Testis (tissue), 3 donors: Measurements from ENCODE around the gene ZNF146. TPM values are rescaled to one million over a fixed set of nuclear protein-coding genes. Genes with fewer than 3 reads are reported as not detected.

Experiments
- DNase-seq: peaks from one replicate; pipeline ENCODE4 v3.0.0-alpha.2; 2019
- H3K27ac ChIP-seq, 2 donors: fragments of 200-600 bp; sonication (generic); one replicate each; pipeline ENCODE4 v1.5.1; 2019
- H3K27me3 ChIP-seq: fragments of 200-600 bp; sonication (generic); one replicate; pipeline ENCODE4 v1.5.1; 2019
- H3K36me3 ChIP-seq: fragments of 200-600 bp; sonication (generic); one replicate; pipeline ENCODE4 v1.5.1; 2017; ENCODE audit warnings: low read depth; ENCODE audit errors: missing control alignments
- H3K4me1 ChIP-seq: fragments of 200-600 bp; sonication (generic); one replicate; pipeline ENCODE4 v1.5.1; 2019
- H3K4me3 ChIP-seq, 2 donors: fragments of 200-600 bp; sonication (generic); one replicate each; pipeline ENCODE4 v1.5.1; 2017 to 2019
- H3K9me3 ChIP-seq: fragments of 200-600 bp; sonication (generic); one replicate; pipeline ENCODE4 v1.5.1; 2017
- POLR2A ChIP-seq: fragments of 450-650 bp; IDR thresholded peaks from one replicate; pipeline ENCODE4 v1.6.1; 2017; ENCODE audit warnings: antibody characterized with exemption, mild to moderate bottlenecking, moderate library complexity
- WGBS, 2 donors: methylation state at CpG; one replicate each; pipeline ENCODE4 v1.1.5; 2018; 5-methylcytosine and 5-hydroxymethylcytosine counted together
- intact Hi-C: fragments of 100-400 bp; cut with DNase I; formaldehyde crosslinking; loops from one replicate; pipeline ENCODE4 v1.15.1; 2023; ENCODE audit warnings: low total_unique reads
- polyA plus RNA-seq: library from polyadenylated mRNA; stranded (reverse); fragments of 350-450 nt; fragmentation: Illumina TruSeq; extraction: RNeasy Lipid Tissue Mini Kit (QIAGEN cat#74804); gene quantifications from one replicate; pipeline ENCODE4 v1.2.3, GENCODE V29; 2014; ENCODE audit warnings: low read depth, low replicate concordance; ENCODE audit not compliant: insufficient read depth
- total RNA-seq, 2 donors: library from RNA; depleted of rRNA; stranded (reverse); fragments of >200 nt; gene quantifications; one replicate each; pipeline ENCODE4 v1.2.3, GENCODE V29; 2016
- TF ChIP-seq, protein P1 (sequence below), 3 experiments: fragments of 450-650 bp in 2 of 3; fragments of 200-600 bp in 1 of 3; sonication (generic) in 1 of 3; IDR thresholded peaks; one replicate each; pipeline ENCODE4 v1.5.1; 2016 to 2019; ENCODE audit warnings: antibody characterized with exemption in 3 of 3, mild to moderate bottlenecking in 2 of 3, moderate library complexity in 1 of 3

ZNF146 gene
- total and polyA plus RNA-seq, 3 donors from 2014 or later: 12.9 to 40.4 (median 37.1) TPM

DNA sequence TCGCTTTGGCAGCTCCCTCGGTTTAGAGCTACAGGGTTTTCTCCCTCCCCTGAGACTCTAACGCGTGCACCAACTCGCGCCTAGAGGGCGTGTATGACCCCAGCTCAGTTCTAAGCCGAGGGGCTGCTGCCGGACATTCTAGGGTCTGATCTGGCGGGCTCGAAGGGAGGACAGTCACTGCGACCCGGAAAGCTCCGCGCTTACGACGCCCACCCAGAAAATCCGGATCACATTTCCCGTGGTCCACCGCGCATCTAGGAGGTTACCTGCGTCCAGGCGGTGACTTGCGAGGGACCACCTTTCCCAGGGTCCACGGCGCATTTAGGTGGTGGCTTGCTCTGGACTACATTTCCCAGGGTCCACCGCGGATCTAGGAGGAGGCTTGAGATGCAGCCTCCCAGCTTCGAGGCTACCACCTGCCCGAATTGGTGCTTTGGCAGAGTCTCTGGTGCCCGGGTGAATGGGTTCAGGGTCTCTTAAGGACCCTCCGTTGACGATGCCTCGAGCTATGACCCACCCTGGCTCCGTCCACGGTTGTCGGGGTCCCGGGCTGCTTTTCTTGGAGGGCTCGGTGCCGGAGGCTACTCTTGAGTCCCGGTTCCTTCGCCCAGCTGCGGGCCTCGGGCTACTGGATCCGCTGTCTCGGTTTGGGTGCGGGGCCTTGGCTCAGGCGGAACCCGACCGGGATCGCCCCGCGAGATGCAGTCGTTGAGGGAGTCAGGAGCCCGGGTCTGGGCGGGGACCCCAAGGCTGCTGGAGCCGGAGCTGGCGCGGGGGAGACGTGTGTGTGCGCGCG lies 30.5 kb downstream of the ZNF146 start:
- no peaks in the 10 kb centered on the region for H3K36me3 ChIP-seq
- no peaks in the 10 kb centered on the region for H3K9me3 ChIP-seq
- TF ChIP-seq, protein P1, sequence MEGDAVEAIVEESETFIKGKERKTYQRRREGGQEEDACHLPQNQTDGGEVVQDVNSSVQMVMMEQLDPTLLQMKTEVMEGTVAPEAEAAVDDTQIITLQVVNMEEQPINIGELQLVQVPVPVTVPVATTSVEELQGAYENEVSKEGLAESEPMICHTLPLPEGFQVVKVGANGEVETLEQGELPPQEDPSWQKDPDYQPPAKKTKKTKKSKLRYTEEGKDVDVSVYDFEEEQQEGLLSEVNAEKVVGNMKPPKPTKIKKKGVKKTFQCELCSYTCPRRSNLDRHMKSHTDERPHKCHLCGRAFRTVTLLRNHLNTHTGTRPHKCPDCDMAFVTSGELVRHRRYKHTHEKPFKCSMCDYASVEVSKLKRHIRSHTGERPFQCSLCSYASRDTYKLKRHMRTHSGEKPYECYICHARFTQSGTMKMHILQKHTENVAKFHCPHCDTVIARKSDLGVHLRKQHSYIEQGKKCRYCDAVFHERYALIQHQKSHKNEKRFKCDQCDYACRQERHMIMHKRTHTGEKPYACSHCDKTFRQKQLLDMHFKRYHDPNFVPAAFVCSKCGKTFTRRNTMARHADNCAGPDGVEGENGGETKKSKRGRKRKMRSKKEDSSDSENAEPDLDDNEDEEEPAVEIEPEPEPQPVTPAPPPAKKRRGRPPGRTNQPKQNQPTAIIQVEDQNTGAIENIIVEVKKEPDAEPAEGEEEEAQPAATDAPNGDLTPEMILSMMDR (IDR thresholded peaks at IDR 0.05): no peak
- no peak for TF ChIP-seq POLR2A
- H3K4me1 ChIP-seq: peaks cover 3% of the 10 kb centered on the region
- DNase-seq: peak; percentile 69
- H3K27ac ChIP-seq: no peak overlapping the region
- no peaks in the 10 kb centered on the region for H3K27me3 ChIP-seq
- 2 to 5% methylated on average over 9 to 49 of the region's 63 CpGs for WGBS, 2 donors
- H3K4me3 ChIP-seq: peak overlapping the region; percentile 39 to 43
- intact Hi-C loops: no loop called here

DNA sequence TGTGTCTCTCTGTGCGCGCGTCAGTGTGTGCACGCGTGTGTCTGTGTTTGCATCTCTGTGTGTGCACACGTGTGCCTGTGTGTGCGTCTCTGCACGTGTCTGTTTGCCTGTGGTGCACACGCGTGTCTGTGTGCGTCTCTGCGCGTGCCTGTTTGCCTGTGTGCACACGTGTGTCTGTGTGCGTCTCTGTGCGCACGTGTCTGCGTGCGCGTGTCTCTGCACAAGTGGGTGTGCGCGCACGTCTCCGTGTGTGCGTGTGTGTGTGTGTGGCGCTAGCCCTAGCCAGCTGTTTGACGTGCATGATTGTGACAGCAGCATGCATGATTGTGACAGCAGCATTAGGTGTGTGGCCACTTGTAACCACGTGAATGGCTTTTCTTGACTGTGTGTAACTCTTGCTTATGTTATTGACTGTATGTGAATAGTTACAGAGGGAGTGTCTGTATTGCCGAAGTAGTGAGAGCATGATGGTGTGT lies 31.1 kb downstream of the ZNF146 start:
- TF ChIP-seq, protein P1 (IDR thresholded peaks at IDR 0.05): no peak
- no peak for TF ChIP-seq POLR2A
- Histone ChIP-seq H3K36me3 (no peaks in the 10 kb centered on the region), H3K27ac (no peak overlapping the region), H3K9me3 (no peaks in the 10 kb centered on the region), H3K4me3 (peak overlapping the region; percentile 39 to 43), H3K27me3 (no peaks in the 10 kb centered on the region), H3K4me1 (peaks cover 3% of the 10 kb centered on the region)
- intact Hi-C loops: no loop called here
- DNase-seq: no peak
- WGBS, 2 donors: 26 to 33% methylated on average over 11 to 15 of the region's 29 CpGs

DNA sequence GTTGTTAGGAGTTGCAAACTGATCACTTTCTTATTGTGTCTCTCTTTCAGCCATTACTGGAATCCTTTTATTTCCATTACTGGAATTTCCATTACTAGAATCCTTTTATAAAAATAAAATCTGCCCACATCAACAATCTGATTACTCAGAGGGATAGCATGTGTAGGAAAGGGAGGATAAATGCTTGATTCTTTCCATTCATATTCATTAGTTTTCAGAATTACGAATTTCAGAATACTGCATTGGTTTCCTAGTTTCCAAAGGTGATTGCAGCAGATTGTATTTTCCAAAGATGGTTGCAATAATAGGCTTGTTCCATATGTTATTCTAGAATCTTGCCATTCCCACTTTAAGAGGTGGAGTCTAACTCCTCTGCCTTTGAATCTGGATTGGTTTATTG lies 37.1 kb downstream of the ZNF146 start:
- H3K27ac ChIP-seq: no peak overlapping the region
- no peaks in the 10 kb centered on the region for H3K4me1 ChIP-seq
- H3K4me3 ChIP-seq: no peak overlapping the region
- no peaks in the 10 kb centered on the region for H3K9me3 ChIP-seq
- DNase-seq: no peak
- 85 to 88% methylated on average over 1 of the region's 1 CpG for WGBS, 2 donors
- intact Hi-C loops: no loop called here
- TF ChIP-seq POLR2A: no peak
- TF ChIP-seq, protein P1 (IDR thresholded peaks at IDR 0.05): no peak
- H3K27me3 ChIP-seq: no peaks in the 10 kb centered on the region
- no peaks in the 10 kb centered on the region for H3K36me3 ChIP-seq

DNA sequence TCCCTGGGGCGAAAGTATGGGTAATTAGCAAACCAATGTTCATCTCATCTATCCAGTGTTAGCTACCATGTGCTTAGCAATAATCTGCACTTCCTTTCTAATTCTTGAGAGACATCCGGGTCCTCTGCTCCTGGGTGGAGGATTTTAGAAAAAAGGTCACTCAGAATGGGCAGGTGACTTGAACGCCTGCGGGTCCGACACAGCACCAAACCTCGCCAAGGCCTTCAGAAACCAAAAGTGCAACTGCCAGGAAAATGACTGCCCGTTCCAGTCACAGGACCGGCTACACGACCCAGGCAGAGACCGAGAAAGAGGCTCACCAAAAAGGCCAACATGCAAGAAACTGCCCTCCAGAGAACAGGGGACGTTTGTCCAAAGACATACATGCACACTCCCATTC lies 39.9 kb downstream of the ZNF146 start:
- intact Hi-C loops: no loop called here
- no peaks in the 10 kb centered on the region for H3K27me3 ChIP-seq
- no peaks in the 10 kb centered on the region for H3K9me3 ChIP-seq
- TF ChIP-seq, protein P1 (IDR thresholded peaks at IDR 0.05): no peak
- H3K4me3 ChIP-seq: peak overlapping the region in 1 of 2 donors; percentile 17
- WGBS, 2 donors: 42 to 70% methylated on average over 6 to 11 of the region's 11 CpGs
- DNase-seq: no peak
- no peaks in the 10 kb centered on the region for H3K4me1 ChIP-seq
- no peaks in the 10 kb centered on the region for H3K36me3 ChIP-seq
- H3K27ac ChIP-seq: no peak overlapping the region

DNA sequence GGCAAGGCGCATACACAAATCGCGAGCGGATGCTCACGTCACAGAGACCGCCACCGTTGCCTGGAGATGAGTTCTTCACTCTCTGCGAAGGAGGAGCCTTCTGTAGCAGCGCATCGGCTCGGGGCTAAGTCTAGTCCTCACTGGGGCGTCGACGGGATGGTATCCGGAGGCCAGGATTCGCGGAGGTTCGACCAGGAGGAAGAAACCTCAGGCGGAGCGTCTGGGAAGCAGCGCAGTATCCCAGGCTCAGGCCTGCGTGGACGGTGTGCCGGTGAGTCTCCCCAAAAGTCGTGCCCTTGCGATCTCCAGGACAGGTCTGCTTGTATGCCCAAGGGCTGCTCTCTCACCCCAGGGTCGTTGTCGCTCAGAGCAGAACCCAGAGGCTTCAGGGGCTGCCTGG lies 40.4 kb downstream of the ZNF146 start:
- DNase-seq: no peak
- intact Hi-C loops: no loop called here
- H3K27ac ChIP-seq: no peak overlapping the region
- no peaks in the 10 kb centered on the region for H3K9me3 ChIP-seq
- 77 to 89% methylated on average over 25 to 28 of the region's 28 CpGs for WGBS, 2 donors
- H3K27me3 ChIP-seq: no peaks in the 10 kb centered on the region
- H3K4me1 ChIP-seq: no peaks in the 10 kb centered on the region
- no peak for TF ChIP-seq POLR2A
- TF ChIP-seq, protein P1 (IDR thresholded peaks at IDR 0.05): no peak
- H3K36me3 ChIP-seq: no peaks in the 10 kb centered on the region
- peak overlapping the region in 1 of 2 donors; percentile 17 for H3K4me3 ChIP-seq
